Heart left ventricle (tissue), 16 donors: ENCODE results near the gene CRISPLD2. TPM values are rescaled to one million over a fixed set of nuclear protein-coding genes. Genes with fewer than 3 reads are reported as not detected.

Experiments
- ATAC-seq, 4 donors: fragments of 200-7000 bp; cut with Tn5 transposase; one replicate each; pipeline ENCODE4 v1.9.1; 2020 to 2022; ENCODE audit warnings: moderate library complexity in 4 of 4, mild to moderate bottlenecking in 3 of 4, moderate number of reproducible peaks in 1 of 4
- DNase-seq, 5 donors: peaks; one replicate each; pipeline ENCODE4 v3.0.0-alpha.2; 2020
- H3K27ac ChIP-seq, 12 donors: fragments of 200-600 bp; sonication (generic) in 4 of 12; one replicate each; pipeline versions ENCODE4 v1.5.0 to v1.8.0; 2016 to 2022; ENCODE audit warnings: mild to moderate bottlenecking in 2 of 12
- H3K27me3 ChIP-seq, 9 donors: fragments of 200-600 bp; sonication (generic) in 2 of 9; one replicate each; pipeline versions ENCODE4 v1.5.1 to v1.8.0; 2016 to 2022; ENCODE audit warnings: mild to moderate bottlenecking in 3 of 9
- H3K36me3 ChIP-seq, 9 donors: fragments of 200-600 bp; sonication (generic) in 2 of 9; one replicate each; pipeline versions ENCODE4 v1.5.0 to v1.8.0; 2018 to 2022; ENCODE audit warnings: mild to moderate bottlenecking in 2 of 9
- H3K4me1 ChIP-seq, 12 donors: fragments of 200-600 bp; sonication (generic) in 4 of 12; one replicate each; pipeline versions ENCODE4 v1.5.0 to v1.8.0; 2016 to 2022; ENCODE audit warnings: mild to moderate bottlenecking in 3 of 12
- H3K4me3 ChIP-seq, 12 donors: fragments of 200-600 bp; sonication (generic) in 4 of 12; one replicate each; pipeline versions ENCODE4 v1.5.0 to v1.8.0; 2017 to 2022; ENCODE audit warnings: mild to moderate bottlenecking in 9 of 12, moderate library complexity in 4 of 12
- H3K9me3 ChIP-seq, 12 donors: fragments of 200-600 bp; sonication (generic) in 4 of 12; one replicate each; pipeline versions ENCODE4 v1.5.0 to v1.8.0; 2016 to 2022; ENCODE audit warnings: mild to moderate bottlenecking in 1 of 12
- POLR2A ChIP-seq, 2 donors: fragments of 450-650 bp; IDR thresholded peaks; one replicate each; pipeline ENCODE4 v1.6.1; 2017; ENCODE audit warnings: antibody characterized with exemption in 2 of 2, mild to moderate bottlenecking in 2 of 2, moderate library complexity in 2 of 2
- WGBS, 4 donors: extraction: QIAGEN DNeasy Blood & Tissue Kit in 2 of 4; methylation state at CpG; one replicate each; pipeline versions ENCODE4 v1.1.5 to v1.1.7; 2013 to 2018; 5-methylcytosine and 5-hydroxymethylcytosine counted together
- intact Hi-C, 10 donors: fragments of 100-400 bp; cut with DNase I; formaldehyde crosslinking; loops; one replicate each; pipeline versions ENCODE4 v1.11.1 to v1.14.2; 2022
- polyA plus RNA-seq, 2 donors: library from polyadenylated mRNA; stranded (reverse); fragments of 200-250 nt; gene quantifications; one replicate each; pipeline ENCODE4 v1.2.3, GENCODE V29; 2013
- total RNA-seq, 9 donors: library from RNA; depleted of rRNA in 2 of 9; stranded (reverse); fragments of >200 nt in 2 of 9; fragmentation: NEBNext Ultra II Directional in 3 of 9; extraction: Animal tissue kit (Norgen Biotek cat#: 25700) in 3 of 9; gene quantifications; one replicate each; pipeline versions ENCODE4 v1.1.0 to v1.2.4, GENCODE V29; 2016 to 2023
- TF ChIP-seq, protein P1 (sequence below), 12 donors: fragments of 200-600 bp; sonication (generic) in 4 of 12; IDR thresholded peaks; one replicate each; pipeline versions ENCODE4 v1.5.0 to v1.8.0; 2018 to 2022; ENCODE audit warnings: antibody characterized with exemption in 12 of 12, mild to moderate bottlenecking in 5 of 12
- donor health status: ischemic (EF 13 %, LVEDD 7.1; RV severe dilation, severe dysfunction).
- donor health status: healthy with polysubstance abuse.
- donor health status: DM: no; HTN: yes; CAD: no.
- donor health status: DM: no; HTN: no; CAD: no.
- donor health status: ischemic (EF 25% LVEDD 6.9; RV normal size, moderate dysfunction).
- donor health status: ischemic (EF 25% LVEDD 5.7; RV mildly dilated, moderate dysfunction).
- donor health status: healthy.
- donor health status: DM: yes; HTN: yes; CAD: no.
- donor health status: ischemic (EF 35%, LVEDD 5.7; RV mildly dilated, moderate dysfunction).
- donor health status: nonischemic (EF 11% LVEDD 7.7; RV severe dilation, severe dysfunction).
- donor health status: DM: yes; HTN: yes; CAD: no.
- donor health status: PGD.
- donor health status: ischemic (EF 29% LVEDD 5.4; RV normal size, mild dysfunction).
- donor health status: nonischemic (EF 23%, LVEDD 6.1; RV moderate dilation, normal function).

The CRISPLD2 gene
- total and polyA plus RNA-seq, 11 donors = 8.0 to 153 (median 12.9) TPM

DNA sequence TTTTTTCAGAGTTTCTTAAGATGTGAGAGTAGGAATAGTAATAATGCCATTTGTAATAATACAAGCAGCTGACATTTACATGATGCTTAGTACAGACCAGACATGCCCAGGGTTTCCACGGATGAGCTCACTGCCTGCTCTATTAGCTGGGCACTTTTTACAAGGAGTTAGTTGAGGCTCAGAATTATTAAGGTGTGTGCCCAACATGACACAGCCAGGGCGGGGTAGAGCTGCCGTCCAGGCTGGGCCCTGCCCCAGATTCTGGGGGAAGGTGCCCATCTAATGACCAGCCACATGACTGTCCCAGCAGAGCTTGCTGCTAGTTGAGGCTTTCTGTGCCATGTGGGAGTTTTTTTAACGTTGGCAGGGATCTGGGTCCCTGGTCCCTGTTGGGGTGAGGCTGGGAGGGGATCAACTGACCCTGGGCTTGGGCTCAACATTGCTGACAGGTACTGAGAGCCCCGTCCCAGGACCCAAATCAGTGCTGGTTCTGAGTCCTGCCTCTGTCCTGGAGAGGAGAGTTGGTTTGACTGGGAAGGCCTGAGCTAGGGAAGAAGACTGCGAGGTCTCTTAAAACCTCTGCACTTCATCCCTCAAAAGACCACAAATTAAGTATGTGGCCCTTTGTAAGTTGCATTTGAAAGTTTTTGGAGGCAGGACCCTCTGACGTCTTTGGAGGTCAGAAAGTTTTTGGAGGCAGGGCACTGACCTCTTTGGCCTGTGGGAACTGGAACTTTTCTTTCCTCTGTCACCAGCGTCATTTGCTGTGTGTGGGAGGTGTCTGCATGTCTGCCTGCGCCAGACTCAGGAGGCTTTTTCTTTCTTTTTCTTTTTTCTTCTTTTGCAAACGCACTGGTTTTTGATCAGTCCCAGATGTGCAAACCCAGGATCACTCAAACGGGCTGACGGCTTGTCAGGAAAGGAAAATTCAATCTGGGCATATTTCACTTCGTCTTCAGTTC lies 2.2 kb downstream of the CRISPLD2 start:
- intact Hi-C loops = loop anchor here in 2 of 10 donors (5.0 to 10.0 kb wide), 3 partner anchors 50 to 130 kb away; no protein-coding TSS in a partner anchor
- DNase-seq (peak in 3 of 5 donors; percentile 50 to 61 (median 57)), ATAC-seq (peak in 2 of 4 donors; percentile 21 to 45)
- H3K4me1 ChIP-seq = peaks cover 0 to 62% (median 10%) of the 10 kb centered on the region in 12 donors
- peak overlapping the region in 11 of 12 donors; percentile 26 to 84 (median 62) for H3K4me3 ChIP-seq
- TF ChIP-seq POLR2A (IDR thresholded peaks at IDR 0.05) = no peak
- TF ChIP-seq, protein P1, sequence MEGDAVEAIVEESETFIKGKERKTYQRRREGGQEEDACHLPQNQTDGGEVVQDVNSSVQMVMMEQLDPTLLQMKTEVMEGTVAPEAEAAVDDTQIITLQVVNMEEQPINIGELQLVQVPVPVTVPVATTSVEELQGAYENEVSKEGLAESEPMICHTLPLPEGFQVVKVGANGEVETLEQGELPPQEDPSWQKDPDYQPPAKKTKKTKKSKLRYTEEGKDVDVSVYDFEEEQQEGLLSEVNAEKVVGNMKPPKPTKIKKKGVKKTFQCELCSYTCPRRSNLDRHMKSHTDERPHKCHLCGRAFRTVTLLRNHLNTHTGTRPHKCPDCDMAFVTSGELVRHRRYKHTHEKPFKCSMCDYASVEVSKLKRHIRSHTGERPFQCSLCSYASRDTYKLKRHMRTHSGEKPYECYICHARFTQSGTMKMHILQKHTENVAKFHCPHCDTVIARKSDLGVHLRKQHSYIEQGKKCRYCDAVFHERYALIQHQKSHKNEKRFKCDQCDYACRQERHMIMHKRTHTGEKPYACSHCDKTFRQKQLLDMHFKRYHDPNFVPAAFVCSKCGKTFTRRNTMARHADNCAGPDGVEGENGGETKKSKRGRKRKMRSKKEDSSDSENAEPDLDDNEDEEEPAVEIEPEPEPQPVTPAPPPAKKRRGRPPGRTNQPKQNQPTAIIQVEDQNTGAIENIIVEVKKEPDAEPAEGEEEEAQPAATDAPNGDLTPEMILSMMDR (IDR thresholded peaks at IDR 0.05) = no peak
- 60 to 66% (median 61%) methylated on average over 10 to 13 of the region's 13 CpGs for WGBS, 4 donors
- H3K36me3 ChIP-seq = no peaks in the 10 kb centered on the region
- peak overlapping the region; percentile 39 to 97 (median 72) for H3K27ac ChIP-seq
- peaks cover 0 to 9% (median 0%) of the 10 kb centered on the region in 9 donors for H3K27me3 ChIP-seq
- no peaks in the 10 kb centered on the region for H3K9me3 ChIP-seq

DNA sequence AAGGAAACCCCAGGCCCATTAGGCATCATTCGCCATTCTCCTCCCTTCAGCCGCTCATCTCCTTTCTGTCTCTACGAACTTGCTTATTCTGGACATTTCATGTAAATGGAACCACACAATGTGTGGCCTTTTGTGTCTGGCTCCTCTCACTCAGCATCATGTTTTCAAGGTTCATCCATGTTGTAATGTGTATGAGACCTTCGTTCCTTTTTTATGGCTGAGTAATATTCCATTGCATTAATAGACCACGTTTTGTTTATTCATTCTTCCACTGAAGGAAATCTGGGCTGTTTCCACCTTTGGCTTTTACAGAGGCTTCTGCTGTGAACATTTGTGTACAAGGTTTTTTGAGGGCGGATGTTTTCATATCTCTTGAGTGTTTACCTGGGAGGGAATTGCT lies 3.2 kb downstream of the CRISPLD2 start:
- peaks cover 0 to 63% (median 14%) of the 10 kb centered on the region in 12 donors for H3K4me1 ChIP-seq
- ATAC-seq (no peak), DNase-seq (no peak)
- peaks cover 0 to 9% (median 0%) of the 10 kb centered on the region in 9 donors for H3K27me3 ChIP-seq
- WGBS, 4 donors = 96 to 97% (median 96%) methylated on average over 6 of the region's 6 CpGs
- no peaks in the 10 kb centered on the region for H3K36me3 ChIP-seq
- intact Hi-C loops = loop anchor here in 2 of 10 donors (5.0 to 10.0 kb wide), 3 partner anchors 49 to 129 kb away; no protein-coding TSS in a partner anchor
- TF ChIP-seq, protein P1 (IDR thresholded peaks at IDR 0.05) = no peak
- no peaks in the 10 kb centered on the region for H3K9me3 ChIP-seq
- peak overlapping the region in 5 of 12 donors; percentile 7 to 84 (median 61) for H3K4me3 ChIP-seq
- peak overlapping the region; percentile 13 to 97 (median 72) for H3K27ac ChIP-seq

DNA sequence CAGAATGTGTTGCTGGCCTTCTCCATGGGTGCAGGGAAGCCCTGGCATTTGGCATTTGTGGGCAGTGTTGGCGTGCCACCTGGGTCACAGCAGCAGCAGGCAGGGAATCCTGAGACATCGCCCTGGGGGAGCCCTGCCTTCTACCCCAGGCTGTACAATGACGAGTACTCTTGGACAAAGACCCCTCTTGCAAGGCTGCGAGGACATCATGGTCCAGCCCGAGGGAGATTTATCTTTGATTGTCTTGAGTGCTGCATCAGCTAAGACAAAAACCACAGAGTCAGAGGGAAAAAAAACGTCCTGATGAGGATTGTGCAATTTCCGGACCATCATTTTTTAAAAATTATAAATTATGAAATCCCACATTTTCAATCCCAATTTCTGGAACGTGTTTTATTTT lies 3.7 kb downstream of the CRISPLD2 start:
- H3K4me1 ChIP-seq = peaks cover 0 to 63% (median 14%) of the 10 kb centered on the region in 12 donors
- peak overlapping the region in 2 of 12 donors; percentile 7 to 61 for H3K4me3 ChIP-seq
- DNase-seq (peak in 1 of 5 donors; percentile 18), ATAC-seq (peak in 1 of 4 donors; percentile 5)
- no peaks in the 10 kb centered on the region for H3K9me3 ChIP-seq
- H3K27ac ChIP-seq = peak overlapping the region in 11 of 12 donors; percentile 11 to 97 (median 75)
- H3K36me3 ChIP-seq = peaks cover 0 to 3% (median 0%) of the 10 kb centered on the region in 9 donors
- TF ChIP-seq, protein P1 (IDR thresholded peaks at IDR 0.05) = no peak
- TF ChIP-seq POLR2A (IDR thresholded peaks at IDR 0.05) = no peak
- WGBS, 4 donors = 65 to 76% (median 72%) methylated on average over 8 of the region's 8 CpGs
- peaks cover 0 to 9% (median 0%) of the 10 kb centered on the region in 9 donors for H3K27me3 ChIP-seq
- intact Hi-C loops = loop anchor here in 2 of 10 donors (5.0 to 10.0 kb wide), 3 partner anchors 49 to 129 kb away; no protein-coding TSS in a partner anchor

DNA sequence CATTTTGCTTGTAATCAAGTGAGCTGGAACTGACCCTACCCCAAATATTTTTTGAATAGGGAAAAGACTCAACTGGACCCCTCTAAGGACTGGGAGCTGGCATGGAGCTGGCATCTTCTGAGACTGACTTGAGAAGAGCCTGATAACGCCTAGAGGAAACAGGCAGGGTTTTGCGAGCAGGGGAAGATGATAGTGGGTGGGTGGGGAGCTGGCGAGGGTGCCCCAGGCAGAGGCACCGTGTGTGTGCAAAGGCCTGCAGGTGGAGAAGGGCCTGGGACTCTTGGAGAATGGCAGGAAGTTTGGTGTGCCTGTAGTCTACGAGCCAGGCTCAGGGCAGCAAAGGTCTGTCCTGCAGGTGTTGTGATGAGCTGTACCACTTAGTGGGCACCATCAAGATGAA lies 4.1 kb downstream of the CRISPLD2 start:
- H3K4me3 ChIP-seq = no peak overlapping the region
- H3K4me1 ChIP-seq = peaks cover 0 to 65% (median 15%) of the 10 kb centered on the region in 12 donors
- DNase-seq (no peak), ATAC-seq (no peak)
- H3K36me3 ChIP-seq = peaks cover 0 to 3% (median 0%) of the 10 kb centered on the region in 9 donors
- H3K9me3 ChIP-seq = no peaks in the 10 kb centered on the region
- 61 to 78% (median 66%) methylated on average over 5 of the region's 5 CpGs for WGBS, 4 donors
- peak overlapping the region in 10 of 12 donors; percentile 11 to 97 (median 72) for H3K27ac ChIP-seq
- H3K27me3 ChIP-seq = peaks cover 0 to 9% (median 0%) of the 10 kb centered on the region in 9 donors
- intact Hi-C loops = loop anchor here in 2 of 10 donors (5.0 to 10.0 kb wide), 3 partner anchors 48 to 128 kb away; no protein-coding TSS in a partner anchor
- TF ChIP-seq, protein P1 (IDR thresholded peaks at IDR 0.05) = no peak
- TF ChIP-seq POLR2A (IDR thresholded peaks at IDR 0.05) = no peak
